Measurements from ENCODE around the gene EHBP1L1. TPM values are rescaled to one million over a fixed set of nuclear protein-coding genes. Genes with fewer than 3 reads are reported as not detected.

EHBP1L1 gene
- total and polyA plus RNA-seq, 2 of the 8 experiments (the other 6 are each of a cell fraction or from before 2014, with no cell fraction given): 4.3 to 6.6 TPM

DNA sequence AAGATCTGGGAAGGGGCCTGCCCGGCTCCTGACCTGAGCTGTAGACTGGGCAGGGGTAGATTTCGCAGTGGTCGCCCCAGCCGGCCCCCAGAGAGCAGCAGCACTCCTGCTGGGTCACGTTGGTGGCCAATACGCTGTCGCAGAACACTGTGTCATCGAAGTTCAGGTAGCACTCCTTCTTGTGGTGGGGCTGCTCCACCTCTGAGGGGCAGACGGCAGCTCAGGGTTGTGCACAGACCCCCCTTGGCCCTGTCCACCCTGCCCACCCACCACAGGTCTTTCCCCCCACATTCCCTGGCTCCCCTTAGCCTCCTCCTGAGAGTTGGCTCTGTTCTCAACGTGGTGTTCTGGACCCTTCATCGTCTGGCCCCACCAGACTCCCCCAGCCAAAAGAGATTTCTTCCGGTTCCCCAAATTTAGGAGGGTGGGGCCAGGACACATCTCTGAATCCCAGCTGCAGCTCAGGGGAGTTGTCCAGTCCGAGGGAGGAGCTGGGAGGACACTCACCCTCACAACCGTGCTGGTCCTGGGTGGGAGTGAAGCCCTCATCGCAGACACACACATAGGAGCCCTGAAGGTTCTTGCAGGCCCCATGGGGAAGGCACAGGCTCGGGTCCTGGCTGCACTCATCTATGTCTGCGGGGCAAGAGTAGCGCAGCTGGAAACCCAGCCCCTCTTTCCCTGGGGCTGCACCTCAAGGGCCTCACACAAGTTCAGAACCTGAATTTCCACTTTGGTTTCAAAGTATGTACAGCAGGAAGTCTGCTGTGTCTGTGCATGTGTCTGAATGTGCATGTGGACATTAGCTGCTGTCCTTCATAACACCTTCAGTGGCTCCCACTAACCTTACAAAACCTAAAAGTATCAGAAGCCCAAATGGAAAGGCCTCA is 34.5 kb upstream of the EHBP1L1 start (continued):
- TF ChIP-seq CTBP2 (IDR thresholded peaks at IDR 0.05; ENCODE audit: borderline replicate concordance, insufficient read depth, insufficient read length, low read length): no peak
- TF ChIP-seq BCL11A (IDR thresholded peaks at IDR 0.05; ENCODE audit: low read depth in 2 of 2, low read length in 2 of 2): no peak
- no peak for TF ChIP-seq RBBP5 (IDR thresholded peaks at IDR 0.05; ENCODE audit: borderline replicate concordance, low read depth, low read length)
